ENCODE results near the gene JPH2. TPM values are rescaled to one million over a fixed set of nuclear protein-coding genes. Genes with fewer than 3 reads are reported as not detected.
A peak's percentile ranks its signal among the peaks of the same experiment; 100 is the strongest.

Gene JPH2
- total and polyA plus RNA-seq, 10 of the 15 experiments (the other 5 are each of a cell fraction or from before 2014, with no cell fraction given), result 0.16 TPM; not detected in 9

DNA sequence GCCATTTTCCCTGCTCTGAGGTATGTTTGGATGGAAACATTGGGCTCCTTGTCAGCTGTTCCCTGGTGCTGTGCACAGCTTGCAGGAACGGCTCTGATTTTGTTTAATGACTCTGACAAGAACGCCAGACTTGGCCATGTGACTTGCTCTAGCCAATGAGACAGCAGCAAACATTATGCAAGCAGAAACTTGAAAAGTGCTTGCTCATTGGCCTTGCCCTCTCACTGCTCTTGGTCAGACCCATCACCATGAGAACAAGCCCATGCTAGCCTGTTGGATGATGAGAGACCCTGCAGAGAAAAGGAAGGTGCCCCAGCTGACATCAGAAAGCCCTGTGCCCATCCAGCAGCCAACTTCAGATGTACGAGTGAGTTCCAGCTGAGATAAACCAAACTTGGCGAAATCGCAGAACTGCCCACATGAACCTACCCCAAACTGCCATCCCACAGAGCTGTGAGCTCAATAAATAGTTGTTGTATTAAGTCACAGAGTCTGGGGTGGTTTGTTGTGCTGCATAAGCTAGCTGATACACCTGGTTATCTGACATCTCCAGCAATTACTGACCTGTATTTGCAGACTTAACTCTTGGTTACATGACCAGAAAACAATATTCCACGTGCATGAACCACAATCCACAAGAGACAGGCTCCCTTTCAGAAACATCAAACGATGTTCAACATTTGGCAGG is 96.9 kb downstream of the JPH2 start:
- FAIRE-seq (peak; percentile 72), ATAC-seq (peak; percentile 92), DNase-seq (ENCODE audit: low read depth, low spot score) (peak; percentile 57)
- intact Hi-C loops (cut with micrococcal nuclease; ENCODE audit: unreplicated experiment) (no loop called here), in situ Hi-C loops (cut with MboI) (no loop called here)
- Histone ChIP-seq H2AFZ (ENCODE audit: control insufficient read depth, low read depth, low read length) (peak overlapping the region; percentile 90), H3K9me3 (replicated peaks; ENCODE audit: control insufficient read depth, insufficient read depth, low read length) (no peaks in the 10 kb centered on the region), H3K4me3 (no peak overlapping the region), H3K9ac (ENCODE audit: control insufficient read depth, insufficient read depth, low read length) (no peak overlapping the region), H3K27me3 (replicated peaks in 1 of 2; ENCODE audit: control insufficient read depth in 2 of 2, insufficient read depth in 2 of 2, low read length in 1 of 2) (no peaks in the 10 kb centered on the region), H3K36me3 (ENCODE audit: control insufficient read depth in 2 of 2, insufficient read depth in 2 of 2, low read length in 1 of 2) (no peaks in the 10 kb centered on the region), H3K79me2 (ENCODE audit: control insufficient read depth, insufficient read depth, low read length) (no peaks in the 10 kb centered on the region), H4K20me1 (ENCODE audit: control insufficient read depth, insufficient read depth) (no peaks in the 10 kb centered on the region), H3K4me2 (ENCODE audit: control insufficient read depth, insufficient read depth) (peak overlapping the region; percentile 77), H3K4me1 (ENCODE audit: control insufficient read depth, insufficient read depth, low read length) (peaks cover 8% of the 10 kb centered on the region), H3K27ac (ENCODE audit: control insufficient read depth, insufficient read depth) (no peak overlapping the region)
- RAD21 ChIA-PET (ENCODE audit: unreplicated experiment), result interaction anchor here (0.9 to 3.9 kb wide), 7 partner anchors 10 to 641 kb away, joined by 4 to 38 read pairs (median 6); no protein-coding TSS in a partner anchor
- 43% methylated on average over 7 of the region's 7 CpGs for WGBS (ENCODE audit: insufficient coverage, insufficient replicate concordance, low lambda C conversion rate, missing lambda C conversion rate)
- BruUV-seq (replicated peaks), result no TSS peak
- POLR2A ChIA-PET, result no interaction called here
- SMC1A ChIA-PET (ENCODE audit: uncharacterized antibody, unreplicated experiment), result interaction anchor here (0.6 to 6.1 kb wide), 20 partner anchors 9 to 672 kb away, joined by 3 to 55 read pairs (median 3); no protein-coding TSS in a partner anchor
- CTCF ChIA-PET, result interaction anchor here (0.7 to 4.4 kb wide), 13 partner anchors 10 to 641 kb away, joined by 3 to 36 read pairs (median 4); no protein-coding TSS in a partner anchor
- TF ChIP-seq KAT2A (conservative IDR thresholded peaks at IDR 0.05; ENCODE audit: control insufficient read depth, low read depth, low read length), result no peak
- no peak for TF ChIP-seq SMC3 (IDR thresholded peaks at IDR 0.05; ENCODE audit: borderline replicate concordance, low read length)
- TF ChIP-seq ATF7 (IDR thresholded peaks at IDR 0.05; ENCODE audit: low read depth), result no peak
- TF ChIP-seq, protein P1, sequence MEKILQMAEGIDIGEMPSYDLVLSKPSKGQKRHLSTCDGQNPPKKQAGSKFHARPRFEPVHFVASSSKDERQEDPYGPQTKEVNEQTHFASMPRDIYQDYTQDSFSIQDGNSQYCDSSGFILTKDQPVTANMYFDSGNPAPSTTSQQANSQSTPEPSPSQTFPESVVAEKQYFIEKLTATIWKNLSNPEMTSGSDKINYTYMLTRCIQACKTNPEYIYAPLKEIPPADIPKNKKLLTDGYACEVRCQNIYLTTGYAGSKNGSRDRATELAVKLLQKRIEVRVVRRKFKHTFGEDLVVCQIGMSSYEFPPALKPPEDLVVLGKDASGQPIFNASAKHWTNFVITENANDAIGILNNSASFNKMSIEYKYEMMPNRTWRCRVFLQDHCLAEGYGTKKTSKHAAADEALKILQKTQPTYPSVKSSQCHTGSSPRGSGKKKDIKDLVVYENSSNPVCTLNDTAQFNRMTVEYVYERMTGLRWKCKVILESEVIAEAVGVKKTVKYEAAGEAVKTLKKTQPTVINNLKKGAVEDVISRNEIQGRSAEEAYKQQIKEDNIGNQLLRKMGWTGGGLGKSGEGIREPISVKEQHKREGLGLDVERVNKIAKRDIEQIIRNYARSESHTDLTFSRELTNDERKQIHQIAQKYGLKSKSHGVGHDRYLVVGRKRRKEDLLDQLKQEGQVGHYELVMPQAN (conservative IDR thresholded peaks at IDR 0.05), result no peak
- TF ChIP-seq, protein P2, sequence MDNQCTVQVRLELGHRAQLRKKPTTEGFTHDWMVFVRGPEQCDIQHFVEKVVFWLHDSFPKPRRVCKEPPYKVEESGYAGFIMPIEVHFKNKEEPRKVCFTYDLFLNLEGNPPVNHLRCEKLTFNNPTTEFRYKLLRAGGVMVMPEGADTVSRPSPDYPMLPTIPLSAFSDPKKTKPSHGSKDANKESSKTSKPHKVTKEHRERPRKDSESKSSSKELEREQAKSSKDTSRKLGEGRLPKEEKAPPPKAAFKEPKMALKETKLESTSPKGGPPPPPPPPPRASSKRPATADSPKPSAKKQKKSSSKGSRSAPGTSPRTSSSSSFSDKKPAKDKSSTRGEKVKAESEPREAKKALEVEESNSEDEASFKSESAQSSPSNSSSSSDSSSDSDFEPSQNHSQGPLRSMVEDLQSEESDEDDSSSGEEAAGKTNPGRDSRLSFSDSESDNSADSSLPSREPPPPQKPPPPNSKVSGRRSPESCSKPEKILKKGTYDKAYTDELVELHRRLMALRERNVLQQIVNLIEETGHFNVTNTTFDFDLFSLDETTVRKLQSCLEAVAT (IDR thresholded peaks at IDR 0.05), result no peak
- TF ChIP-seq, protein P3, sequence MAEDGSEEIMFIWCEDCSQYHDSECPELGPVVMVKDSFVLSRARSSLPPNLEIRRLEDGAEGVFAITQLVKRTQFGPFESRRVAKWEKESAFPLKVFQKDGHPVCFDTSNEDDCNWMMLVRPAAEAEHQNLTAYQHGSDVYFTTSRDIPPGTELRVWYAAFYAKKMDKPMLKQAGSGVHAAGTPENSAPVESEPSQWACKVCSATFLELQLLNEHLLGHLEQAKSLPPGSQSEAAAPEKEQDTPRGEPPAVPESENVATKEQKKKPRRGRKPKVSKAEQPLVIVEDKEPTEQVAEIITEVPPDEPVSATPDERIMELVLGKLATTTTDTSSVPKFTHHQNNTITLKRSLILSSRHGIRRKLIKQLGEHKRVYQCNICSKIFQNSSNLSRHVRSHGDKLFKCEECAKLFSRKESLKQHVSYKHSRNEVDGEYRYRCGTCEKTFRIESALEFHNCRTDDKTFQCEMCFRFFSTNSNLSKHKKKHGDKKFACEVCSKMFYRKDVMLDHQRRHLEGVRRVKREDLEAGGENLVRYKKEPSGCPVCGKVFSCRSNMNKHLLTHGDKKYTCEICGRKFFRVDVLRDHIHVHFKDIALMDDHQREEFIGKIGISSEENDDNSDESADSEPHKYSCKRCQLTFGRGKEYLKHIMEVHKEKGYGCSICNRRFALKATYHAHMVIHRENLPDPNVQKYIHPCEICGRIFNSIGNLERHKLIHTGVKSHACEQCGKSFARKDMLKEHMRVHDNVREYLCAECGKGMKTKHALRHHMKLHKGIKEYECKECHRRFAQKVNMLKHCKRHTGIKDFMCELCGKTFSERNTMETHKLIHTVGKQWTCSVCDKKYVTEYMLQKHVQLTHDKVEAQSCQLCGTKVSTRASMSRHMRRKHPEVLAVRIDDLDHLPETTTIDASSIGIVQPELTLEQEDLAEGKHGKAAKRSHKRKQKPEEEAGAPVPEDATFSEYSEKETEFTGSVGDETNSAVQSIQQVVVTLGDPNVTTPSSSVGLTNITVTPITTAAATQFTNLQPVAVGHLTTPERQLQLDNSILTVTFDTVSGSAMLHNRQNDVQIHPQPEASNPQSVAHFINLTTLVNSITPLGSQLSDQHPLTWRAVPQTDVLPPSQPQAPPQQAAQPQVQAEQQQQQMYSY (CRISPR knock-in tag; IDR thresholded peaks at IDR 0.05), result no peak
- TF ChIP-seq, protein P4, sequence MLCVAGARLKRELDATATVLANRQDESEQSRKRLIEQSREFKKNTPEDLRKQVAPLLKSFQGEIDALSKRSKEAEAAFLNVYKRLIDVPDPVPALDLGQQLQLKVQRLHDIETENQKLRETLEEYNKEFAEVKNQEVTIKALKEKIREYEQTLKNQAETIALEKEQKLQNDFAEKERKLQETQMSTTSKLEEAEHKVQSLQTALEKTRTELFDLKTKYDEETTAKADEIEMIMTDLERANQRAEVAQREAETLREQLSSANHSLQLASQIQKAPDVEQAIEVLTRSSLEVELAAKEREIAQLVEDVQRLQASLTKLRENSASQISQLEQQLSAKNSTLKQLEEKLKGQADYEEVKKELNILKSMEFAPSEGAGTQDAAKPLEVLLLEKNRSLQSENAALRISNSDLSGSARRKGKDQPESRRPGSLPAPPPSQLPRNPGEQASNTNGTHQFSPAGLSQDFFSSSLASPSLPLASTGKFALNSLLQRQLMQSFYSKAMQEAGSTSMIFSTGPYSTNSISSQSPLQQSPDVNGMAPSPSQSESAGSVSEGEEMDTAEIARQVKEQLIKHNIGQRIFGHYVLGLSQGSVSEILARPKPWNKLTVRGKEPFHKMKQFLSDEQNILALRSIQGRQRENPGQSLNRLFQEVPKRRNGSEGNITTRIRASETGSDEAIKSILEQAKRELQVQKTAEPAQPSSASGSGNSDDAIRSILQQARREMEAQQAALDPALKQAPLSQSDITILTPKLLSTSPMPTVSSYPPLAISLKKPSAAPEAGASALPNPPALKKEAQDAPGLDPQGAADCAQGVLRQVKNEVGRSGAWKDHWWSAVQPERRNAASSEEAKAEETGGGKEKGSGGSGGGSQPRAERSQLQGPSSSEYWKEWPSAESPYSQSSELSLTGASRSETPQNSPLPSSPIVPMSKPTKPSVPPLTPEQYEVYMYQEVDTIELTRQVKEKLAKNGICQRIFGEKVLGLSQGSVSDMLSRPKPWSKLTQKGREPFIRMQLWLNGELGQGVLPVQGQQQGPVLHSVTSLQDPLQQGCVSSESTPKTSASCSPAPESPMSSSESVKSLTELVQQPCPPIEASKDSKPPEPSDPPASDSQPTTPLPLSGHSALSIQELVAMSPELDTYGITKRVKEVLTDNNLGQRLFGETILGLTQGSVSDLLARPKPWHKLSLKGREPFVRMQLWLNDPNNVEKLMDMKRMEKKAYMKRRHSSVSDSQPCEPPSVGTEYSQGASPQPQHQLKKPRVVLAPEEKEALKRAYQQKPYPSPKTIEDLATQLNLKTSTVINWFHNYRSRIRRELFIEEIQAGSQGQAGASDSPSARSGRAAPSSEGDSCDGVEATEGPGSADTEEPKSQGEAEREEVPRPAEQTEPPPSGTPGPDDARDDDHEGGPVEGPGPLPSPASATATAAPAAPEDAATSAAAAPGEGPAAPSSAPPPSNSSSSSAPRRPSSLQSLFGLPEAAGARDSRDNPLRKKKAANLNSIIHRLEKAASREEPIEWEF (IDR thresholded peaks at IDR 0.05; ENCODE audit: insufficient replicate concordance, low read depth, low read length), result no peak
- TF ChIP-seq, protein P5, sequence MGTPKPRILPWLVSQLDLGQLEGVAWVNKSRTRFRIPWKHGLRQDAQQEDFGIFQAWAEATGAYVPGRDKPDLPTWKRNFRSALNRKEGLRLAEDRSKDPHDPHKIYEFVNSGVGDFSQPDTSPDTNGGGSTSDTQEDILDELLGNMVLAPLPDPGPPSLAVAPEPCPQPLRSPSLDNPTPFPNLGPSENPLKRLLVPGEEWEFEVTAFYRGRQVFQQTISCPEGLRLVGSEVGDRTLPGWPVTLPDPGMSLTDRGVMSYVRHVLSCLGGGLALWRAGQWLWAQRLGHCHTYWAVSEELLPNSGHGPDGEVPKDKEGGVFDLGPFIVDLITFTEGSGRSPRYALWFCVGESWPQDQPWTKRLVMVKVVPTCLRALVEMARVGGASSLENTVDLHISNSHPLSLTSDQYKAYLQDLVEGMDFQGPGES (IDR thresholded peaks at IDR 0.05), result no peak

Data from GM12878 (cell line).